Nephron (organoid): ENCODE measurements around the gene STARD7.

Source experiments
- H3K27ac Mint-ChIP-seq, 3 experiments: 2 replicates each; pipeline ENCODE4 v1.8.0; 2020; ENCODE audit warnings: mixed read lengths in 3 of 3, mild to moderate bottlenecking in 2 of 3, moderate library complexity in 1 of 3
- H3K27me3 Mint-ChIP-seq: 2 replicates; pipeline ENCODE4 v1.8.0; 2021; ENCODE audit warnings: low read depth, mild to moderate bottlenecking, moderate library complexity, mixed read lengths
- H3K36me3 Mint-ChIP-seq: 2 replicates; pipeline ENCODE4 v1.8.0; 2020; ENCODE audit warnings: low read depth, mixed read lengths
- H3K4me1 Mint-ChIP-seq: 2 replicates; pipeline ENCODE4 v1.8.0; 2020; ENCODE audit warnings: mixed read lengths
- H3K4me3 Mint-ChIP-seq, 3 experiments: 2 replicates each; pipeline ENCODE4 v1.8.0; 2020; ENCODE audit warnings: mild to moderate bottlenecking in 3 of 3, mixed read lengths in 3 of 3, moderate library complexity in 2 of 3
- H3K9me3 Mint-ChIP-seq: 2 replicates; pipeline ENCODE4 v1.8.0; 2020; ENCODE audit warnings: mixed read lengths
- TF ChIP-seq, protein P1 (sequence below), 3 experiments: fragments of 200-600 bp; sonication (generic); IDR thresholded peaks; one replicate each; pipeline ENCODE4 v1.5.0; 2021; ENCODE audit warnings: antibody characterized with exemption in 3 of 3; ENCODE audit not compliant: unreplicated experiment in 3 of 3

Gene STARD7

DNA sequence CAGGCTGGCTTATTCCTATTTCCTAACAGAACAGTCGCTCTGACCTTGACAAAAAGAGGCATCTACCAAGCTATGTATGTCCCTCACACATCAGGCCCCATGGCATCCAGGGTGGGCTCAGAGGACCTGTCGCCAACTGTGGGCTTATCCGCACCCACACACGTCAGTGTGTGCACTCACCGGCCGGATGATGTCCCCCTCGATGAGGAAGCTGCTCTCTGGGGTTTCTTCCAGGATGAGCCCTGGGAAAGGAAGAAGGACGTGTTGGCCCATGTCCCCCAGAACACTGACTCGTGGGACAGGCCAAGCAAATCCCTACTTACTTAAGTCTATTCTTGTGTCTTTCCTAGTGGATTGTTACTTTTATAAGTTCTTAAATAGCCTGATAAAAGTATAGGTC is 73.5 kb downstream of the STARD7 start:
- Mint-ChIP-seq H3K27me3 (peaks cover 40% of the 10 kb centered on the region), H3K4me1 (peaks cover 8% of the 10 kb centered on the region), H3K27ac (no peak overlapping the region), H3K9me3 (no peaks in the 10 kb centered on the region), H3K4me3 (no peak overlapping the region), H3K36me3 (no peaks in the 10 kb centered on the region)
- TF ChIP-seq, protein P1, sequence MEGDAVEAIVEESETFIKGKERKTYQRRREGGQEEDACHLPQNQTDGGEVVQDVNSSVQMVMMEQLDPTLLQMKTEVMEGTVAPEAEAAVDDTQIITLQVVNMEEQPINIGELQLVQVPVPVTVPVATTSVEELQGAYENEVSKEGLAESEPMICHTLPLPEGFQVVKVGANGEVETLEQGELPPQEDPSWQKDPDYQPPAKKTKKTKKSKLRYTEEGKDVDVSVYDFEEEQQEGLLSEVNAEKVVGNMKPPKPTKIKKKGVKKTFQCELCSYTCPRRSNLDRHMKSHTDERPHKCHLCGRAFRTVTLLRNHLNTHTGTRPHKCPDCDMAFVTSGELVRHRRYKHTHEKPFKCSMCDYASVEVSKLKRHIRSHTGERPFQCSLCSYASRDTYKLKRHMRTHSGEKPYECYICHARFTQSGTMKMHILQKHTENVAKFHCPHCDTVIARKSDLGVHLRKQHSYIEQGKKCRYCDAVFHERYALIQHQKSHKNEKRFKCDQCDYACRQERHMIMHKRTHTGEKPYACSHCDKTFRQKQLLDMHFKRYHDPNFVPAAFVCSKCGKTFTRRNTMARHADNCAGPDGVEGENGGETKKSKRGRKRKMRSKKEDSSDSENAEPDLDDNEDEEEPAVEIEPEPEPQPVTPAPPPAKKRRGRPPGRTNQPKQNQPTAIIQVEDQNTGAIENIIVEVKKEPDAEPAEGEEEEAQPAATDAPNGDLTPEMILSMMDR (IDR thresholded peaks at IDR 0.05; ENCODE audit: unreplicated experiment in 3 of 3), result no peak
